Heart right ventricle (tissue), 16 donors: ENCODE results near the gene PKN3. TPM values are rescaled to one million over a fixed set of nuclear protein-coding genes. Genes with fewer than 3 reads are reported as not detected.
"Not testable (repeated sequence)": the region's sequence is repeated elsewhere in the genome, so short reads cannot be mapped to it uniquely, and the experiment has no call there.

Experiments used
- ATAC-seq, 8 donors: fragments of 200-7000 bp; cut with Tn5 transposase; one replicate each; pipeline ENCODE4 v1.9.1; 2020; ENCODE audit warnings: mild to moderate bottlenecking in 8 of 8, moderate library complexity in 8 of 8, moderate number of reproducible peaks in 1 of 8
- DNase-seq, 2 donors: peaks; one replicate each; pipeline ENCODE4 v3.0.0-alpha.2; 2020
- H3K27ac ChIP-seq, 10 donors: fragments of 200-600 bp; sonication (generic) in 2 of 10; one replicate each; pipeline versions ENCODE4 v1.5.0 to v1.8.0; 2020 to 2022; ENCODE audit warnings: mild to moderate bottlenecking in 3 of 10
- H3K27me3 ChIP-seq, 7 donors: fragments of 200-600 bp; one replicate each; pipeline ENCODE4 v1.8.0; 2021 to 2022; ENCODE audit warnings: mild to moderate bottlenecking in 2 of 7
- H3K36me3 ChIP-seq, 9 donors: fragments of 200-600 bp; sonication (generic) in 1 of 9; one replicate each; pipeline versions ENCODE4 v1.5.0 to v1.8.0; 2020 to 2022; ENCODE audit warnings: mild to moderate bottlenecking in 2 of 9
- H3K4me1 ChIP-seq, 9 donors: fragments of 200-600 bp; sonication (generic) in 1 of 9; one replicate each; pipeline versions ENCODE4 v1.5.0 to v1.8.0; 2020 to 2022; ENCODE audit warnings: mild to moderate bottlenecking in 4 of 9
- H3K4me3 ChIP-seq, 10 donors: fragments of 200-600 bp; sonication (generic) in 2 of 10; one replicate each; pipeline versions ENCODE4 v1.5.0 to v1.8.0; 2020 to 2022; ENCODE audit warnings: mild to moderate bottlenecking in 7 of 10, moderate library complexity in 2 of 10
- H3K9me3 ChIP-seq, 11 donors: fragments of 200-600 bp in 10 of 11; sonication (generic) in 2 of 11; one replicate each; pipeline versions ENCODE4 v1.5.0 to v1.8.0; 2013 to 2022; ENCODE audit warnings: mild to moderate bottlenecking in 2 of 11, control low read depth in 1 of 11, moderate library complexity in 1 of 11
- CTCF ChIP-seq, 9 donors: fragments of 200-600 bp; sonication (generic) in 2 of 9; IDR thresholded peaks; one replicate each; pipeline versions ENCODE4 v1.5.0 to v1.8.0; 2021 to 2022; ENCODE audit warnings: antibody characterized with exemption in 9 of 9, mild to moderate bottlenecking in 5 of 9, moderate library complexity in 1 of 9
- WGBS, 2 donors: extraction: QIAGEN DNeasy Blood & Tissue Kit; methylation state at CpG; one replicate each; pipeline ENCODE4 v1.1.7; 2013; ENCODE audit warnings: inconsistent platforms in 1 of 2; 5-methylcytosine and 5-hydroxymethylcytosine counted together
- intact Hi-C, 10 donors: fragments of 100-400 bp; cut with DNase I; formaldehyde crosslinking; loops; one replicate each; pipeline versions ENCODE4 v1.11.1 to v1.14.2; 2022
- polyA plus RNA-seq, 2 donors: library from polyadenylated mRNA; stranded (reverse); fragments of 200-250 nt; gene quantifications; one replicate each; pipeline ENCODE4 v1.2.3, GENCODE V29; 2013
- total RNA-seq, 10 donors: library from RNA; stranded (reverse); fragmentation: NEBNext Ultra II Directional in 3 of 10; extraction: Animal tissue kit (Norgen Biotek cat#: 25700) in 3 of 10; gene quantifications; one replicate each; pipeline versions ENCODE4 v1.2.1 to v1.2.4, GENCODE V29; 2021 to 2023
- donor health status: Arrhythmogenic right ventricular cardiomyopathy.
- donor health status: ischemic (EF 13 %, LVEDD 7.1; RV severe dilation, severe dysfunction).
- donor health status: healthy with polysubstance abuse.
- donor health status: DM: no; HTN: yes; CAD: no.
- donor health status: DM: no; HTN: no; CAD: no.
- donor health status: ischemic (EF 25% LVEDD 6.9; RV normal size, moderate dysfunction).
- donor health status: ischemic (EF 25% LVEDD 5.7; RV mildly dilated, moderate dysfunction).
- donor health status: healthy.
- donor health status: DM: yes; HTN: yes; CAD: no.
- donor health status: Ischemic cardiomyopathy.
- donor health status: ischemic (EF 35%, LVEDD 5.7; RV mildly dilated, moderate dysfunction).
- donor health status: nonischemic (EF 11% LVEDD 7.7; RV severe dilation, severe dysfunction).
- donor health status: DM: yes; HTN: yes; CAD: no.
- donor health status: PGD.
- donor health status: ischemic (EF 29% LVEDD 5.4; RV normal size, mild dysfunction).
- donor health status: nonischemic (EF 23%, LVEDD 6.1; RV moderate dilation, normal function).

The PKN3 gene
- total and polyA plus RNA-seq, 12 donors = 3.7 to 12.7 (median 5.2) TPM

GRCh38 chr9:128690684-128691034 lies 11.6 kb upstream of the PKN3 start:
- no peak for TF ChIP-seq CTCF (IDR thresholded peaks at IDR 0.05)
- H3K27me3 ChIP-seq = no peaks in the 10 kb centered on the region
- H3K27ac ChIP-seq = peak overlapping the region in 7 of 10 donors; percentile 67 to 96 (median 78)
- H3K36me3 ChIP-seq = peaks cover 0 to 48% (median 33%) of the 10 kb centered on the region in 9 donors
- intact Hi-C loops = no loop called here
- ATAC-seq (no peak), DNase-seq (no peak)
- no peaks in the 10 kb centered on the region for H3K9me3 ChIP-seq
- WGBS, 2 donors = 15 to 16% methylated on average over 5 of the region's 5 CpGs
- peak overlapping the region; percentile 47 to 91 (median 75) for H3K4me3 ChIP-seq
- H3K4me1 ChIP-seq = peaks cover 2 to 44% (median 23%) of the 10 kb centered on the region in 9 donors

GRCh38 chr9:128693738-128694137 lies 8.6 kb upstream of the PKN3 start:
- Histone ChIP-seq H3K4me1 (peaks cover 2 to 24% (median 14%) of the 10 kb centered on the region in 9 donors), H3K36me3 (peaks cover 0 to 66% (median 37%) of the 10 kb centered on the region in 9 donors)
- H3K27me3 ChIP-seq, ATAC-seq, DNase-seq, H3K27ac ChIP-seq, H3K4me3 ChIP-seq, intact Hi-C loops, H3K9me3 ChIP-seq: not testable (repeated sequence)
- WGBS, 2 donors = 86 to 90% methylated on average over 3 of the region's 3 CpGs

GRCh38 chr9:128694344-128694743 lies 8.0 kb upstream of the PKN3 start:
- Histone ChIP-seq H3K4me3 (no peak overlapping the region), H3K27ac (no peak overlapping the region), H3K9me3 (no peaks in the 10 kb centered on the region), H3K36me3 (peaks cover 0 to 66% (median 37%) of the 10 kb centered on the region in 9 donors), H3K27me3 (no peaks in the 10 kb centered on the region), H3K4me1 (peaks cover 2 to 24% (median 14%) of the 10 kb centered on the region in 9 donors)
- no peak for TF ChIP-seq CTCF (IDR thresholded peaks at IDR 0.05)
- no peak for ATAC-seq
- intact Hi-C loops = no loop called here
- no peak for DNase-seq
- 84 to 87% methylated on average over 6 of the region's 6 CpGs for WGBS, 2 donors

GRCh38 chr9:128696923-128697707 lies 5.2 kb upstream of the PKN3 start:
- Histone ChIP-seq H3K4me1 (peaks cover 0 to 17% (median 10%) of the 10 kb centered on the region in 9 donors), H3K27me3 (no peaks in the 10 kb centered on the region), H3K9me3 (no peaks in the 10 kb centered on the region), H3K4me3 (no peak overlapping the region), H3K36me3 (peaks cover 0 to 56% (median 28%) of the 10 kb centered on the region in 9 donors), H3K27ac (no peak overlapping the region)
- peak in 1 of 8 donors; percentile 11 for ATAC-seq
- intact Hi-C loops = no loop called here
- TF ChIP-seq CTCF (IDR thresholded peaks at IDR 0.05) = no peak
- WGBS, 2 donors = 77 to 78% methylated on average over 8 of the region's 8 CpGs
- DNase-seq = no peak

GRCh38 chr9:128699096-128699795 lies 3.1 kb upstream of the PKN3 start:
- intact Hi-C loops, H3K27me3 ChIP-seq, H3K4me3 ChIP-seq, ATAC-seq, DNase-seq, H3K9me3 ChIP-seq, H3K27ac ChIP-seq: not testable (repeated sequence)
- WGBS, 2 donors = 95 to 97% methylated on average over 29 to 30 of the region's 30 CpGs
- Histone ChIP-seq H3K36me3 (peaks cover 0 to 34% (median 7%) of the 10 kb centered on the region in 9 donors), H3K4me1 (peaks cover 0 to 27% (median 15%) of the 10 kb centered on the region in 9 donors)
